CD14-positive monocyte (primary cell): ENCODE measurements around the gene RRM1. TPM values are rescaled to one million over a fixed set of nuclear protein-coding genes. Genes with fewer than 3 reads are reported as not detected.
"Not testable (repeated sequence)": the region's sequence is repeated elsewhere in the genome, so short reads cannot be mapped to it uniquely, and the experiment has no call there.

Experiments
- DNase-seq, 3 donors: peaks; one replicate each; pipeline ENCODE4 v3.0.0-alpha.2; 2011 to 2022
- H2AFZ ChIP-seq: 2 replicates; pipeline ENCODE4 v1.6.0; 2012; ENCODE audit warnings: mild to moderate bottlenecking, low read depth, low read length, inconsistent platforms; ENCODE audit not compliant: insufficient read depth, poor library complexity, severe bottlenecking
- H3K27ac ChIP-seq, 2 donors: 1 replicate in 1 of 2; 2 replicates in 1 of 2; pipeline ENCODE4 v1.5.1; 2012 to 2013; ENCODE audit warnings: low read length in 2 of 2, control low read depth in 1 of 2, inconsistent platforms in 1 of 2, low read depth in 1 of 2, mild to moderate bottlenecking in 1 of 2
- H3K27me3 ChIP-seq, 2 donors: one replicate each; pipeline versions ENCODE4 v1.6.0 to v1.6.1; 2011 to 2013; ENCODE audit warnings: low read length in 2 of 2; ENCODE audit not compliant: control insufficient read depth in 2 of 2, insufficient read depth in 2 of 2
- H3K36me3 ChIP-seq, 2 donors: replicated peaks in 1 of 2; 1 replicate in 1 of 2; 2 replicates in 1 of 2; pipeline versions ENCODE4 v1.5.1 to v1.6.1; 2012 to 2013; ENCODE audit warnings: low read length in 2 of 2, control low read depth in 1 of 2, inconsistent platforms in 1 of 2, mild to moderate bottlenecking in 1 of 2; ENCODE audit not compliant: insufficient read depth in 2 of 2, control insufficient read depth in 1 of 2
- H3K4me1 ChIP-seq, 2 donors: 1 replicate in 1 of 2; 2 replicates in 1 of 2; pipeline versions ENCODE4 v1.5.1 to v1.6.1; 2012 to 2013; ENCODE audit warnings: low read length in 2 of 2, control low read depth in 1 of 2, inconsistent platforms in 1 of 2, mild to moderate bottlenecking in 1 of 2, moderate library complexity in 1 of 2; ENCODE audit not compliant: insufficient read depth in 2 of 2, control insufficient read depth in 1 of 2
- H3K4me2 ChIP-seq: replicated peaks from 2 replicates; pipeline ENCODE3; 2012; ENCODE audit warnings: low read length, moderate library complexity, mild to moderate bottlenecking; ENCODE audit not compliant: poor library complexity, severe bottlenecking; ENCODE audit errors: extremely low read depth
- H3K4me3 ChIP-seq, 3 experiments: fragments of 200-600 bp in 1 of 3; sonication (generic) in 1 of 3; replicated peaks in 1 of 3; 1 replicate in 2 of 3; 2 replicates in 1 of 3; pipeline ENCODE4 v1.5.1; 2011 to 2013; ENCODE audit warnings: low read length in 3 of 3, mild to moderate bottlenecking in 3 of 3, control low read depth in 2 of 3, low read depth in 2 of 3, inconsistent platforms in 1 of 3, moderate library complexity in 1 of 3
- H3K79me2 ChIP-seq: 2 replicates; pipeline ENCODE4 v1.6.0; 2012; ENCODE audit warnings: mild to moderate bottlenecking, control low read depth, inconsistent platforms, low read length, moderate library complexity; ENCODE audit not compliant: insufficient read depth
- H3K9ac ChIP-seq: 2 replicates; pipeline ENCODE4 v1.6.0; 2017; ENCODE audit warnings: low read length, mild to moderate bottlenecking; ENCODE audit not compliant: insufficient read depth, poor library complexity, severe bottlenecking
- H3K9me3 ChIP-seq, 2 donors: replicated peaks in 1 of 2; 1 replicate in 1 of 2; 2 replicates in 1 of 2; pipeline versions ENCODE4 v1.5.1 to v1.6.1; 2012 to 2013; ENCODE audit warnings: low read length in 2 of 2, control low read depth in 1 of 2; ENCODE audit not compliant: control insufficient read depth in 1 of 2, insufficient read depth in 1 of 2
- H4K20me1 ChIP-seq: 2 replicates; pipeline ENCODE4 v1.6.0; 2012; ENCODE audit warnings: mild to moderate bottlenecking, low read length, control low read depth, moderate library complexity; ENCODE audit not compliant: insufficient read depth
- H3K27ac Mint-ChIP-seq, 7 donors: one replicate each; pipeline ENCODE4 v1.8.0; 2020; ENCODE audit warnings: mild to moderate bottlenecking in 7 of 7, mixed read lengths in 7 of 7, moderate library complexity in 6 of 7, inconsistent platforms in 2 of 7
- H3K27me3 Mint-ChIP-seq, 3 donors: one replicate each; pipeline ENCODE4 v1.8.0; 2021 to 2022; ENCODE audit warnings: low read depth in 3 of 3, mild to moderate bottlenecking in 3 of 3, mixed read lengths in 3 of 3, moderate library complexity in 3 of 3, inconsistent platforms in 1 of 3
- H3K36me3 Mint-ChIP-seq, 2 donors: one replicate each; pipeline ENCODE4 v1.8.0; 2020; ENCODE audit warnings: mixed read lengths in 2 of 2, inconsistent platforms in 1 of 2, mild to moderate bottlenecking in 1 of 2
- H3K4me1 Mint-ChIP-seq: one replicate; pipeline ENCODE4 v1.8.0; 2020; ENCODE audit warnings: mild to moderate bottlenecking, mixed read lengths
- H3K4me3 Mint-ChIP-seq, 2 donors: one replicate each; pipeline ENCODE4 v1.8.0; 2020; ENCODE audit warnings: mild to moderate bottlenecking in 2 of 2, mixed read lengths in 2 of 2, moderate library complexity in 1 of 2
- H3K9me3 Mint-ChIP-seq, 7 donors: one replicate each; pipeline ENCODE4 v1.8.0; 2020 to 2022; ENCODE audit warnings: mixed read lengths in 7 of 7, mild to moderate bottlenecking in 6 of 7, moderate library complexity in 6 of 7, inconsistent platforms in 2 of 7
- WGBS: methylation state at CpG from one replicate; pipeline ENCODE4 v1.1.5; 2013; ENCODE audit warnings: missing lambda C conversion rate; ENCODE audit not compliant: insufficient coverage; 5-methylcytosine and 5-hydroxymethylcytosine counted together
- intact Hi-C, 2 donors: fragments of 100-400 bp; cut with micrococcal nuclease; formaldehyde crosslinking; loops; one replicate each; pipeline versions ENCODE4 v1.15.0 to v1.15.1; 2023
- polyA plus RNA-seq, 3 donors: library from polyadenylated mRNA; depleted of rRNA in 1 of 3; unstranded in 2 of 3; stranded (reverse) in 1 of 3; fragments of 300-500 nt in 2 of 3; fragments of >200 nt in 1 of 3; fragmentation: Illumina TruSeq in 2 of 3; gene quantifications; 1 replicate in 2 of 3; 2 replicates in 1 of 3; pipeline ENCODE4 v1.2.3, GENCODE V29; 2012 to 2021
- TF ChIP-seq, protein P1 (sequence below): fragments of 200-600 bp; IDR thresholded peaks from one replicate; pipeline ENCODE4 v1.8.0; 2022; ENCODE audit warnings: antibody characterized with exemption, mild to moderate bottlenecking

The RRM1 gene
- polyA plus RNA-seq, 3 donors: 5.4 to 16.1 (median 11.5) TPM

DNA sequence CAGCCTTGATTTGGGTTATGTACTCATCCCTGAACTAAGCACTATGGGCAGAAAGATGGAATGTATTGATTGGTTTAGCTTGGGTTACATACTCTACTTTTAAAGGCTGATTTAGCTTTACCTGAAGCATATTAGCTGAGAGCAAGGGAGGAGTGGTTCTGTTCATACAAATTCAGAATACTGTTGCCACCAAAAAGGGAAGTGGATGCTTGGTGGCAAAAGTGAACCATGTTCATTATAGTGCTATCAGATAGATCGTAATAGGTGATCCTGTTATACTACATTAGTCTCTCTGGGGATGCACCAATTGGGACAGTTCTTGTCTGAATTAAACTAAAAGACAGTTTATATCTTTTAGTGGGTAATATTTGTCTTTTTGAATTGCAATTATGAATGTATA, 44.5 kb upstream of the RRM1 start:
- no CpG with 5 or more reads among the region's 1 CpG for WGBS
- Histone ChIP-seq H3K27ac (peak overlapping the region in 1 of 2 donors; percentile 83), H3K79me2 (peaks cover 23% of the 10 kb centered on the region), H4K20me1 (peaks cover 20% of the 10 kb centered on the region), H3K9me3 (no peaks in the 10 kb centered on the region), H3K36me3 (peaks cover 0 to 22% of the 10 kb centered on the region in 2 donors), H3K27me3 (no peaks in the 10 kb centered on the region), H3K4me2 (no peak overlapping the region), H2AFZ (no peak overlapping the region), H3K4me1 (peaks cover 19 to 22% of the 10 kb centered on the region in 2 donors), H3K4me3 (no peak overlapping the region), H3K9ac (no peak overlapping the region)
- Mint-ChIP-seq H3K36me3 (peaks cover 21 to 24% of the 10 kb centered on the region in 2 donors), H3K27me3 (peaks cover 0 to 2% (median 0%) of the 10 kb centered on the region in 3 donors), H3K9me3 (peaks cover 0 to 3% (median 2%) of the 10 kb centered on the region in 7 donors), H3K27ac (peak overlapping the region; percentile 68 to 96 (median 93)), H3K4me3 (no peak overlapping the region), H3K4me1 (peaks cover 16% of the 10 kb centered on the region)
- peak; percentile 15 to 44 (median 30) for DNase-seq
- TF ChIP-seq, protein P1, sequence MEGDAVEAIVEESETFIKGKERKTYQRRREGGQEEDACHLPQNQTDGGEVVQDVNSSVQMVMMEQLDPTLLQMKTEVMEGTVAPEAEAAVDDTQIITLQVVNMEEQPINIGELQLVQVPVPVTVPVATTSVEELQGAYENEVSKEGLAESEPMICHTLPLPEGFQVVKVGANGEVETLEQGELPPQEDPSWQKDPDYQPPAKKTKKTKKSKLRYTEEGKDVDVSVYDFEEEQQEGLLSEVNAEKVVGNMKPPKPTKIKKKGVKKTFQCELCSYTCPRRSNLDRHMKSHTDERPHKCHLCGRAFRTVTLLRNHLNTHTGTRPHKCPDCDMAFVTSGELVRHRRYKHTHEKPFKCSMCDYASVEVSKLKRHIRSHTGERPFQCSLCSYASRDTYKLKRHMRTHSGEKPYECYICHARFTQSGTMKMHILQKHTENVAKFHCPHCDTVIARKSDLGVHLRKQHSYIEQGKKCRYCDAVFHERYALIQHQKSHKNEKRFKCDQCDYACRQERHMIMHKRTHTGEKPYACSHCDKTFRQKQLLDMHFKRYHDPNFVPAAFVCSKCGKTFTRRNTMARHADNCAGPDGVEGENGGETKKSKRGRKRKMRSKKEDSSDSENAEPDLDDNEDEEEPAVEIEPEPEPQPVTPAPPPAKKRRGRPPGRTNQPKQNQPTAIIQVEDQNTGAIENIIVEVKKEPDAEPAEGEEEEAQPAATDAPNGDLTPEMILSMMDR: no peak
- intact Hi-C loops: no loop called here

DNA sequence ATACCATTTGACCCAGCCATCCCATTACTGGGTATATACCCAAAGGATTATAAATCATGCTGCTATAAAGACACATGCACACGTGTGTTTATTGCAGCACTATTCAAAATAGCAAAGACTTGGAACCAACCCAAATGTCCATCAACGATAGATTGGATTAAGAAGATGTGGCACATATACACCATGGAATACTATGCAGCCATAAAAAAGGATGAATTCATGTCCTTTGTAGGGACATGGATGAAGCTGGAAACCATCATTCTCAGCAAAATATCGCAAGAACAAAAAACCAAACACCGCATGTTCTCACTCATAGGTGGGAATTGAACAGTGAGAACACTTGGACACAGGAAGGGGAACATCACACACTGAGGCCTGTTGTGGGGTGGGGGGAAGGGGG, 41.4 kb upstream of the RRM1 start:
- H3K36me3 ChIP-seq: peaks cover 10 to 31% of the 10 kb centered on the region in 2 donors
- DNase-seq, H3K27ac ChIP-seq, H3K9me3 ChIP-seq, H3K9me3 Mint-ChIP-seq, H3K27me3 ChIP-seq, H3K9ac ChIP-seq, H3K27me3 Mint-ChIP-seq, H3K4me3 ChIP-seq, H3K4me2 ChIP-seq, H2AFZ ChIP-seq, H3K79me2 ChIP-seq, H3K4me3 Mint-ChIP-seq, intact Hi-C loops, H3K27ac Mint-ChIP-seq: not testable (repeated sequence)
- no CpG with 5 or more reads among the region's 4 CpGs for WGBS
- H3K4me1 ChIP-seq: peaks cover 37 to 38% of the 10 kb centered on the region in 2 donors
- H3K36me3 Mint-ChIP-seq: peaks cover 32 to 41% of the 10 kb centered on the region in 2 donors
- peaks cover 30% of the 10 kb centered on the region for H3K4me1 Mint-ChIP-seq
- peaks cover 20% of the 10 kb centered on the region for H4K20me1 ChIP-seq
